GM21786 (cell line): ENCODE measurements around the gene RADIL.

Experiments
- ATAC-seq: cut with Tn5 transposase; IDR thresholded peaks from one replicate; pipeline ENCODE4 v1.9.1; 2021; ENCODE audit not compliant: unreplicated experiment

The RADIL gene

GRCh38 chr7:4833691-4834600 is 49.6 kb downstream of the RADIL start:
- ATAC-seq: no peak

- no peak for ATAC-seq
Measured at GRCh38 chr7:4833176-4833575, 50.3 kb downstream of the RADIL start.

- no peak for ATAC-seq
Measured at GRCh38 chr7:4832711-4833110, 50.8 kb downstream of the RADIL start.

GRCh38 chr7:4831723-4832495 is 51.6 kb downstream of the RADIL start:
- no peak for ATAC-seq

GRCh38 chr7:4830176-4830575 is 53.3 kb downstream of the RADIL start:
- ATAC-seq: no peak

- no peak for ATAC-seq
Measured at GRCh38 chr7:4828720-4829383, 54.7 kb downstream of the RADIL start.

GRCh38 chr7:4825081-4825480 is 58.4 kb downstream of the RADIL start:
- ATAC-seq: no peak

GRCh38 chr7:4824120-4824775 is 59.3 kb downstream of the RADIL start:
- ATAC-seq: no peak

- ATAC-seq: no peak
Measured at GRCh38 chr7:4823441-4824119, 59.9 kb downstream of the RADIL start.

GRCh38 chr7:4822677-4823076 is 60.8 kb downstream of the RADIL start:
- ATAC-seq: no peak

GRCh38 chr7:4820967-4821471 is 62.5 kb downstream of the RADIL start:
- no peak for ATAC-seq

GRCh38 chr7:4820405-4820966 is 63.0 kb downstream of the RADIL start:
- ATAC-seq: no peak

- ATAC-seq: no peak
Measured at GRCh38 chr7:4819560-4820404, 63.7 kb downstream of the RADIL start.

GRCh38 chr7:4818000-4818794 is 65.3 kb downstream of the RADIL start:
- ATAC-seq: no peak

GRCh38 chr7:4817178-4817901 is 66.2 kb downstream of the RADIL start:
- ATAC-seq: no peak

- no peak for ATAC-seq
Measured at GRCh38 chr7:4816419-4817080, 67.0 kb downstream of the RADIL start.
